ENCODE results near the gene ABLIM2.
"Not testable (repeated sequence)": the region's sequence is repeated elsewhere in the genome, so short reads cannot be mapped to it uniquely, and the experiment has no call there.

ABLIM2 gene

DNA sequence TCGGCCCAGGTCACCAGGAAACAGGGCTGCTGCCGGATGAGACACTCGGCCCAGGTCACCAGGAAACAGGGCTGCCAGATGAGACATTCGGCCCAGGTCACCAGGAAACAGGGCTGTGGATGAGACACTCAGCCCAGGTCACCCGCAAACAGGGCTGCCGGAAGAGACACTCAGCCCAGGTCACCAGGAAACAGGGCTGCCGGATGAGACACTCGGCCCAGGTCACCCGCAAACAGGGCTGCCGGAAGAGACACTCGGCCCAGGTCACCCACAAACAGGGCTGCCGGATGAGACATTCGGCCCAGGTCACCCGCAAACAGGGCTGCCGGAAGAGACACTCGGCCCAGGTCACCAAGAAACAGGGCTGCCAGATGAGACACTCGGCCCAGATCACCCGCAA lies 240.4 kb downstream of the ABLIM2 start:
- not testable (repeated sequence) for DNase-seq

DNA sequence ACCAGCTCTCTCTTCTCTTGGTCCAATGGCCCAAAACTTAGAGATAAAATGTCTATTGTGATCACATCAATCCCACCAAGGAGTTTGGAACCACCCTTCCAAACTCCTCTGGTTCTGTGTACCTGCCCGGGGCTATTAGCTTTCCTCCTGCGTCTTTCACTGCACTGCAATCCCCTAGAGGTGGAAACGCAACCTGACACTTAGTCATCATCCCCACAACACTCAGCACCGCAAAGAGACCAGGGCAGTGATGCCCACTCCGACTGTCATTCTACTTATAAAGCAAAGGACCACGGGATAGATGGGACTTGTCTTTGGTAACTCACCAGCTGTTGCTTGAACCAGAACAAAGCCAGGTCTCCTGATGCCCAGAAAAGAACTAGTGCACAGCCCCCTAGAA lies 240.9 kb downstream of the ABLIM2 start:
- no peak for DNase-seq

DNA sequence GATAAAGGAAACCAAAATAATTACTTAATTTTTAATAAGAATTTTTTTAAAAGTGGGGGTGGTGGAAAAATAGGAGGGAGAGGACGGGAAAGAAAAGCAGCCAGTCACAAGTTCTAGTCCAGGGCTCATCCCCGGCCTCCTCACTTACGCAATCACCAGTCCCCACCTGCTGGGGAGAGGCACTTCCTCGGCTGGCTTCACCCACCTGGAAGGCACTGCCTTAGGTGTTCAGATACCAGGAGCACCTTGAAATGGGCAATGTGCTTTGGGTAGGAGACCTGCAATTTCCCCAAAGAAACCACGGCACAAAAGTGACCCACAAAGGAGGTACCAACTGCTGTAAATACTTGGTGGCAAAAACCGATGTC lies 242.8 kb downstream of the ABLIM2 start:
- no peak for DNase-seq
